ENCODE data around the gene GHSR. TPM values are rescaled to one million over a fixed set of nuclear protein-coding genes. Genes with fewer than 3 reads are reported as not detected.

GHSR gene
- total and polyA plus RNA-seq, 2 of the 4 experiments (the other 2 are of a cell fraction) = not detected

GRCh38 chr3:172415323-172415722, 32.9 kb downstream of the GHSR start:
- ChIA-PET CTCF (no interaction called here), POLR2A (ENCODE audit: unreplicated experiment) (no interaction called here)
- no peak overlapping the region for H2AK9ac ChIP-seq (replicated peaks; ENCODE audit: low read depth, low read length, poor library complexity)
- in situ Hi-C loops (cut with MboI; ENCODE audit: low sequenced_read_pairs) (no loop called here), dilution Hi-C loops (cut with HindIII; ENCODE audit: low sequenced_read_pairs, unreplicated experiment) (no loop called here), intact Hi-C loops (cut with micrococcal nuclease) (no loop called here)
- H3K36me3 ChIP-seq (ENCODE audit: control insufficient read depth, insufficient read depth, low read length) = no peaks in the 10 kb centered on the region
- H3K4me1 ChIP-seq (ENCODE audit: control insufficient read depth, insufficient read depth, low read length) = no peaks in the 10 kb centered on the region
- H2BK120ac ChIP-seq (ENCODE audit: low read depth, low read length) = no peak overlapping the region
- WGBS, 2 experiments (ENCODE audit: extremely low coverage in 2 of 2, insufficient read length in 1 of 2) = 86% methylated on average over 2 of the region's 5 CpGs; no CpG with 5 or more reads in 1 of the 2 experiments
- no peak overlapping the region for H3K4me2 ChIP-seq (ENCODE audit: low read depth, low read length)
- no peak overlapping the region for H3K14ac ChIP-seq (replicated peaks; ENCODE audit: low read depth, low read length)
- H3K79me1 ChIP-seq (ENCODE audit: low read depth in 1 of 2, low read length in 2 of 2) = no peaks in the 10 kb centered on the region
- H3K18ac ChIP-seq (ENCODE audit: low read depth, low read length) = no peak overlapping the region
- no peak overlapping the region for H3K9ac ChIP-seq (ENCODE audit: low read depth, low read length)
- H4K91ac ChIP-seq (ENCODE audit: insufficient read depth, low read depth, low read length) = no peak overlapping the region
- no peaks in the 10 kb centered on the region for H3K9me1 ChIP-seq (ENCODE audit: insufficient read depth, low read length)
- no peak overlapping the region for H4K5ac ChIP-seq (ENCODE audit: low read depth, low read length)
- no peak overlapping the region for H2BK15ac ChIP-seq (ENCODE audit: low read depth, low read length)
- H3K23ac ChIP-seq (ENCODE audit: low read depth, low read length) = no peak overlapping the region
- no peak overlapping the region for H2BK5ac ChIP-seq (ENCODE audit: low read depth, low read length, poor library complexity, severe bottlenecking)
- no peaks in the 10 kb centered on the region; the same call in 1 of the 2 replicates for H3K27me3 ChIP-seq (ENCODE audit: control insufficient read depth, insufficient read depth, low read length)
- H3K4ac ChIP-seq (ENCODE audit: low read depth, low read length) = no peak overlapping the region
- no peak overlapping the region for H4K8ac ChIP-seq (ENCODE audit: low read depth in 2 of 2, low read length in 2 of 2)
- no peaks in the 10 kb centered on the region for H4K20me1 ChIP-seq (ENCODE audit: insufficient read depth, low read length)
- H2AK5ac ChIP-seq (ENCODE audit: low read depth, low read length) = no peak overlapping the region
- no peak for DNase-seq
- BruUV-seq (replicated peaks) = no TSS peak
- TF ChIP-seq RCOR1 (IDR thresholded peaks at IDR 0.05; ENCODE audit: insufficient replicate concordance, low read length) (no peak), SMC3 (IDR thresholded peaks at IDR 0.05; ENCODE audit: low read depth, low read length) (no peak), POLR2A (IDR thresholded peaks at IDR 0.05; ENCODE audit: low read depth, low read length) (no peak), CHD1 (IDR thresholded peaks at IDR 0.05; ENCODE audit: low read depth, low read length) (no peak), FOS (IDR thresholded peaks at IDR 0.05; ENCODE audit: low read depth, low read length) (no peak), MAZ (IDR thresholded peaks at IDR 0.05; ENCODE audit: borderline replicate concordance, low read depth, low read length) (no peak), USF2 (IDR thresholded peaks at IDR 0.05; ENCODE audit: low read depth, low read length) (no peak), RFX5 (IDR thresholded peaks at IDR 0.05; ENCODE audit: low read depth, low read length) (no peak), BHLHE40 (IDR thresholded peaks at IDR 0.05; ENCODE audit: low read depth, low read length) (no peak), CEBPB (IDR thresholded peaks at IDR 0.05; ENCODE audit: low read depth, low read length) (no peak), ELK1 (IDR thresholded peaks at IDR 0.05; ENCODE audit: borderline replicate concordance, low read depth, low read length) (no peak), MXI1 (IDR thresholded peaks at IDR 0.05; ENCODE audit: borderline replicate concordance, low read depth, low read length) (no peak), RAD21 (IDR thresholded peaks at IDR 0.05; ENCODE audit: low read length) (no peak), CTCF (conservative IDR thresholded peaks at IDR 0.05; ENCODE audit: low read depth, low read length) (no peak), NFE2L2 (IDR thresholded peaks at IDR 0.05; ENCODE audit: low read depth, low read length) (no peak)
- no peak overlapping the region for H3K4me3 ChIP-seq (ENCODE audit: insufficient read depth, low read depth, low read length)
- no peak overlapping the region for H3K27ac ChIP-seq (ENCODE audit: insufficient read depth, low read length)
- no peak overlapping the region for H3K56ac ChIP-seq (ENCODE audit: extremely low read depth, insufficient read depth, low read length)
- no peaks in the 10 kb centered on the region for H3K9me3 ChIP-seq (ENCODE audit: control insufficient read depth, insufficient read depth, low read length)
- no peak for ATAC-seq (ENCODE audit: low read depth)
- no peak overlapping the region for H2AFZ ChIP-seq (replicated peaks; ENCODE audit: low read length, poor library complexity)
- H2BK20ac ChIP-seq (ENCODE audit: low read depth, low read length) = no peak overlapping the region
